DOHH2 (cell line): ENCODE measurements around the gene SLC1A3.

Experiments
- CTCF ChIP-seq: fragments of 200-600 bp; sonication (generic); IDR thresholded peaks from one replicate; pipeline ENCODE4 v1.5.1; 2014; ENCODE audit warnings: antibody characterized with exemption, mild to moderate bottlenecking, low read depth, low read length; ENCODE audit not compliant: poor library complexity, severe bottlenecking
- EZH2phosphoT487 ChIP-seq: fragments of 200-600 bp; sonication (generic); IDR thresholded peaks from 2 replicates; pipeline ENCODE4 v1.6.1; 2017; ENCODE audit warnings: borderline replicate concordance, mild to moderate bottlenecking, antibody characterized with exemption, low read length, moderate library complexity, mixed read lengths

GRCh38 chr5:36632363-36632664, 25.9 kb downstream of the SLC1A3 start:
- TF ChIP-seq CTCF (no peak), EZH2phosphoT487 (no peak)
